ENCODE data around the gene ABCC9.
"Not testable (repeated sequence)": the region's sequence is repeated elsewhere in the genome, so short reads cannot be mapped to it uniquely, and the experiment has no call there.

Gene ABCC9

DNA sequence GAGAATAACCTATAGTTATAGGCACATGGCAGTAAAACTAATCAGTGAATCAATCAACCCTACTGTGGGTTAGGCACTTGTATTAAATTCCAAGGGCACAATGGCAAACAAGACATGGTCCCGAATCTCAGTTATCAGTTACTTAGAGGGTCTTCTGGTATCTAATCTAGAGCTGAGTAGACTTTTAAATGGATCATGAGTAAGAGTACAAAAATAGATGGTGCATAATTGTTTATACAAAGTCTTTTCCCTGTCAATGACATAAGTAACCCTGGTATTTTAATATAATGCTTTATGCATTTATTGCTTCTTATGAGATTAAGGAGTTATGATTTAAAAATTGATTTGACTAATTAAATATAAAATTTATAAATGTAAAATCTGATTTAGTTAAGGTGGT, 143.7 kb downstream of the ABCC9 start:
- Histone ChIP-seq H3K36me3 (ENCODE audit: insufficient read depth, low read length) (peaks cover 5% of the 10 kb centered on the region; the same call in 1 of the 2 replicates), H2AFZ (ENCODE audit: low read length, unreplicated experiment) (no peak overlapping the region), H3K4me1 (ENCODE audit: control insufficient read depth, insufficient read depth, low read length, unreplicated experiment) (no peaks in the 10 kb centered on the region), H3K4me3 (ENCODE audit: low read depth, low read length) (no peak overlapping the region), H3K79me2 (ENCODE audit: control insufficient read depth, insufficient read depth, low read length, unreplicated experiment) (no peaks in the 10 kb centered on the region), H3K27ac (ENCODE audit: low read depth, low read length) (no peak overlapping the region), H3K27me3 (ENCODE audit: insufficient read depth, low read length) (no peaks in the 10 kb centered on the region)

DNA sequence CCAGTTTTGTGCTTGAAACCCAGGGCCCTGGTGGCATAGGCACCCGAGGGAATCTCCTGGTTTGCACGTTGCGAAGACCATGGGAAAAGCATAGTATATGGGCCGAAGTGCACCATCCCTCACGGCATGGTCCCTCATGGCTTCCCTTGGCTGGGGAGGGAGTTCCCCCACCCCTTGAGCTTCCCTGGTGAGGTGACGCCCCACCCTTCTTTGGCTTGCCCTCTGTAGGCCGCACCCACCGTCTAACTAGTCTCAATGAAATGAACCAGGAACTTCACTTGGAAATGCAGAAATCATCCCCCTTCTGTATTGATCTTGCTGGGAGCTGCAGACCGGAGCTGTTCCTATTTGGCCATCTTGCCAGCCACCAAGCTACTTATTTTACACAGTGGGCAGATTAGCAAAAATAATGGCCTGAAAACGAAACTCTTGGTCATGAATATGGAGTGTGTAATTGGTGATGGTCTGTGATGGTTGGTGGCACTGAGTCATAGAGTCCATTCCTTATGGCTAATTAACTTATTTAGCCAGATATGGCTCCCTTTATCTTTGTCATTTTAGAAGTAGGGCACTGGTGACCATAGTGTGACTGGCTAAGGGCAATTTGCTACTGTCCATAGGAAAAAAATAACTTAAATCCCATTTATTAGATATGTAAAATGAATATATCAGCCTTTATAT, 145.4 kb downstream of the ABCC9 start:
- no peak overlapping the region for H3K27ac ChIP-seq (ENCODE audit: low read depth, low read length)
- H3K79me2 ChIP-seq (ENCODE audit: control insufficient read depth, insufficient read depth, low read length, unreplicated experiment), result no peaks in the 10 kb centered on the region
- H2AFZ ChIP-seq (ENCODE audit: low read length, unreplicated experiment), result no peak overlapping the region
- no peaks in the 10 kb centered on the region for H3K27me3 ChIP-seq (ENCODE audit: insufficient read depth, low read length)
- H3K36me3 ChIP-seq (ENCODE audit: insufficient read depth, low read length), result no peaks in the 10 kb centered on the region
- H3K4me1 ChIP-seq (ENCODE audit: control insufficient read depth, insufficient read depth, low read length, unreplicated experiment), result no peaks in the 10 kb centered on the region
- no peak overlapping the region for H3K4me3 ChIP-seq (ENCODE audit: low read depth, low read length)

GRCh38 chr12:21794807-21795595, 146.2 kb downstream of the ABCC9 start:
- not testable (repeated sequence) for H3K4me1 ChIP-seq (ENCODE audit: control insufficient read depth, insufficient read depth, low read length, unreplicated experiment); H3K27me3 ChIP-seq (ENCODE audit: insufficient read depth, low read length); H3K79me2 ChIP-seq (ENCODE audit: control insufficient read depth, insufficient read depth, low read length, unreplicated experiment); H2AFZ ChIP-seq (ENCODE audit: low read length, unreplicated experiment); H3K36me3 ChIP-seq (ENCODE audit: insufficient read depth, low read length); H3K4me3 ChIP-seq (ENCODE audit: low read depth, low read length); H3K27ac ChIP-seq (ENCODE audit: low read depth, low read length)

GRCh38 chr12:21789687-21790086, 151.5 kb downstream of the ABCC9 start:
- not testable (repeated sequence) for H3K4me3 ChIP-seq (ENCODE audit: low read depth, low read length); H3K27me3 ChIP-seq (ENCODE audit: insufficient read depth, low read length); H3K79me2 ChIP-seq (ENCODE audit: control insufficient read depth, insufficient read depth, low read length, unreplicated experiment); H3K36me3 ChIP-seq (ENCODE audit: insufficient read depth, low read length); H3K4me1 ChIP-seq (ENCODE audit: control insufficient read depth, insufficient read depth, low read length, unreplicated experiment); H3K27ac ChIP-seq (ENCODE audit: low read depth, low read length); H2AFZ ChIP-seq (ENCODE audit: low read length, unreplicated experiment)

GRCh38 chr12:21788089-21788983, 152.9 kb downstream of the ABCC9 start:
- Histone ChIP-seq H2AFZ (ENCODE audit: low read length, unreplicated experiment) (no peak overlapping the region), H3K27ac (ENCODE audit: low read depth, low read length) (no peak overlapping the region), H3K79me2 (ENCODE audit: control insufficient read depth, insufficient read depth, low read length, unreplicated experiment) (no peaks in the 10 kb centered on the region), H3K36me3 (ENCODE audit: insufficient read depth, low read length) (no peaks in the 10 kb centered on the region), H3K4me3 (ENCODE audit: low read depth, low read length) (no peak overlapping the region), H3K27me3 (ENCODE audit: insufficient read depth, low read length) (no peaks in the 10 kb centered on the region), H3K4me1 (ENCODE audit: control insufficient read depth, insufficient read depth, low read length, unreplicated experiment) (no peaks in the 10 kb centered on the region)

GRCh38 chr12:21786041-21786531, 155.1 kb downstream of the ABCC9 start:
- H3K27ac ChIP-seq (ENCODE audit: low read depth, low read length), result no peak overlapping the region
- H3K36me3 ChIP-seq (ENCODE audit: insufficient read depth, low read length), result no peaks in the 10 kb centered on the region
- no peak overlapping the region for H3K4me3 ChIP-seq (ENCODE audit: low read depth, low read length)
- no peaks in the 10 kb centered on the region for H3K79me2 ChIP-seq (ENCODE audit: control insufficient read depth, insufficient read depth, low read length, unreplicated experiment)
- no peaks in the 10 kb centered on the region for H3K4me1 ChIP-seq (ENCODE audit: control insufficient read depth, insufficient read depth, low read length, unreplicated experiment)
- no peaks in the 10 kb centered on the region for H3K27me3 ChIP-seq (ENCODE audit: insufficient read depth, low read length)
- H2AFZ ChIP-seq (ENCODE audit: low read length, unreplicated experiment), result no peak overlapping the region

DNA sequence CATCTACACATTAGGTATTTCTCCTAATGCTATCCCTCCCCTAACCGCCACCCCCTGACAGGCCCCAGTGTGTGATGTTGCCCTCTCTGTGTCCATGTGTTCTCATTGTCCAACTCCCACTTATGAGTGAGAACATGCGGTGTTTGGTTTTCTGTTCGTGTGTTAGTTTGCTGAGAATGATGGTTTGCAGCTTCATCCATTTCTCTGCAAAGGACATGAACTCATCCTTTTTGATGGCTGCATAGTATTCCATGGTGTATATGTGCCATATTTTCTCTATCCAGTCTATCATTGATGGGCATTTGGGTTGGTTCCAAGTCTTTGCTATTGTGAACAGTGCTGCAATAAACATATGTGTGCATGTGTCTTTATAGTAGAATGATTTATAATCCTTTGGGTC, 158.5 kb downstream of the ABCC9 start:
- not testable (repeated sequence) for H3K4me3 ChIP-seq (ENCODE audit: low read depth, low read length); H3K4me1 ChIP-seq (ENCODE audit: control insufficient read depth, insufficient read depth, low read length, unreplicated experiment); H3K27ac ChIP-seq (ENCODE audit: low read depth, low read length); H3K27me3 ChIP-seq (ENCODE audit: insufficient read depth, low read length); H3K36me3 ChIP-seq (ENCODE audit: insufficient read depth, low read length); H2AFZ ChIP-seq (ENCODE audit: low read length, unreplicated experiment); H3K79me2 ChIP-seq (ENCODE audit: control insufficient read depth, insufficient read depth, low read length, unreplicated experiment)

- Histone ChIP-seq H3K4me1 (ENCODE audit: control insufficient read depth, insufficient read depth, low read length, unreplicated experiment) (no peaks in the 10 kb centered on the region), H3K79me2 (ENCODE audit: control insufficient read depth, insufficient read depth, low read length, unreplicated experiment) (no peaks in the 10 kb centered on the region), H3K27ac (ENCODE audit: low read depth, low read length) (no peak overlapping the region), H3K4me3 (ENCODE audit: low read depth, low read length) (no peak overlapping the region), H3K27me3 (ENCODE audit: insufficient read depth, low read length) (no peaks in the 10 kb centered on the region), H2AFZ (ENCODE audit: low read length, unreplicated experiment) (no peak overlapping the region), H3K36me3 (ENCODE audit: insufficient read depth, low read length) (no peaks in the 10 kb centered on the region)
Observed at GRCh38 chr12:21780786-21781185, 160.4 kb downstream of the ABCC9 start.

DNA sequence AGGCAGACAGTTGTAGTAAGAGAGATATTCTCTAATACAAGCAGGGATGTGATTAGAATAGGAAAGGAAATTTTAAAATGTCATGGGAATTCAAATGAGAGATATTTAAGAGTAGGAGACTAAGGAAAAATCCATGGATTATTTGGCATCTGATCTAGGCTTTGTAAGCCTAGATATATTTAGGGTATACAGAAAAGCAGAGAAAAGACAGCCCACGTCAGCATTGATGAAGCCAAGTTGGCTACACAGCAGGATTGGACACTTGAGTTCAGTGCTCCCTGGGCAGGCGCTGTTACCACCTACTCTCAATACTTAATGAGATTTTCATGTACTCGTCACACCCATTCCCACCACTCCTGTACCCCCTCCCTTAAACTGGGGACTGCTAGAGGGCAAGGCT, 165.1 kb downstream of the ABCC9 start:
- Histone ChIP-seq H3K4me3 (ENCODE audit: low read depth, low read length) (no peak overlapping the region), H3K36me3 (ENCODE audit: insufficient read depth, low read length) (no peaks in the 10 kb centered on the region), H3K4me1 (ENCODE audit: control insufficient read depth, insufficient read depth, low read length, unreplicated experiment) (peaks cover 21% of the 10 kb centered on the region), H3K27ac (ENCODE audit: low read depth, low read length) (no peak overlapping the region), H3K27me3 (ENCODE audit: insufficient read depth, low read length) (no peaks in the 10 kb centered on the region), H3K79me2 (ENCODE audit: control insufficient read depth, insufficient read depth, low read length, unreplicated experiment) (no peaks in the 10 kb centered on the region), H2AFZ (ENCODE audit: low read length, unreplicated experiment) (no peak overlapping the region)

DNA sequence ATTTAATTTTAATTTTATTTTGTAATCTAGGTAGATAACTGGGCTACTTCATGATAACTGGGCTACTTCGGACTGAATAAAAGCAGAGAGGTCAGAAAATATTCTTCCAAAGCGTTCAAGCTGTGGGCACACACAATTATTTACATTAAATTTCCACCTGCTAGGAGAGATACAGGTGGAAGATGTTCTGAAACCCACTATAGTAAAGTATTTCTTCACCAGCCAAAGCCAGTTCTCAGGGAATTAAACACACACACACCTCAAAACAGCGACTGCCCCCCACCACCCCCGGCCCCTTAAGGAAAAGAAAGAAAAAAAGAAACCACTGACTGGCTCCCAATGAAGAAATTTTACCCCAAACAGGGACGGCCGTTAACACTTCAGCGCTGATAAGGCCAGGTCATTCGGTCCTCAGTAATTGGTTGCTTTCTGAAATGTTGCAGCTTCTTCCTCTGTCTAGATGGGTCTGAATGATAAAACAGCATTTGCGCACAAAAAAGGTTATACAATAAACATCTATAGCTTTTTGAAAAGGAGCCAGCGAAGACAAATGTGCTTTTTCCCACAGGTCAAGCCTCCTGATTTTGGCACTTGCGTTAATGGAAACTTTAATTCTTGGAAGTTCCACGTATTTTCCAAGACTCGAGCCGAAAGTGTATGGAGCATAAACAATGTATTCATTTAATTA, 165.9 kb downstream of the ABCC9 start:
- Histone ChIP-seq H2AFZ (ENCODE audit: low read length, unreplicated experiment) (peak overlapping the region; percentile 60), H3K27me3 (ENCODE audit: insufficient read depth, low read length) (no peaks in the 10 kb centered on the region), H3K79me2 (ENCODE audit: control insufficient read depth, insufficient read depth, low read length, unreplicated experiment) (no peaks in the 10 kb centered on the region), H3K4me3 (ENCODE audit: low read depth, low read length) (peak overlapping the region; percentile 80), H3K4me1 (ENCODE audit: control insufficient read depth, insufficient read depth, low read length, unreplicated experiment) (peaks cover 28% of the 10 kb centered on the region), H3K36me3 (ENCODE audit: insufficient read depth, low read length) (no peaks in the 10 kb centered on the region), H3K27ac (ENCODE audit: low read depth, low read length) (no peak overlapping the region)

Data from ACC112 (cell line).